K562 (cell line): Measurements from ENCODE around the gene PALLD. TPM values are rescaled to one million over a fixed set of nuclear protein-coding genes. Genes with fewer than 3 reads are reported as not detected.

ENCODE experiments used
- ATAC-seq: fragments of 200-7000 bp; cut with Tn5 transposase; 3 replicates; pipeline ENCODE4 v1.9.1; 2020; ENCODE audit warnings: moderate library complexity
- BruUV-seq: library from RNA; stranded (reverse); fragments of 400-500 nt; replicated peaks from 2 replicates; lab custom pipeline; 2021; lab: Mats Ljungman, UMichigan
- CTCF ChIA-PET: fragments of 300-600 bp; formaldehyde crosslinking; extraction: SDS; loops from one replicate; lab custom pipeline; 2021; ENCODE audit warnings: low intra/inter-chr PET ratio; lab: Yijun Ruan, JAX
- POLR2A ChIA-PET: fragments of 300-600, 350-650 bp; sonication (Branson Sonifier 250); formaldehyde crosslinking; extraction: SDS; loops from one replicate; lab custom pipeline; 2021; ENCODE audit warnings: antibody characterized with exemption, inconsistent platforms; lab: Yijun Ruan, JAX
- DNase-seq, 4 experiments: peaks; one replicate each; pipeline versions ENCODE4 v3.0.0 to v3.0.0-alpha.2; 2011 to 2018; ENCODE audit warnings: low spot score in 3 of 4, mixed read lengths in 3 of 4; ENCODE audit errors: extremely low read depth in 1 of 4
- FAIRE-seq: peaks from 2 replicates; lab custom pipeline; 2011; peaks lifted over from hg19 to GRCh38; lab: Jason Lieb, UNC
- H2AFZ ChIP-seq: 2 replicates; pipeline ENCODE4 v1.6.0; 2011; ENCODE audit warnings: low read depth, low read length, control low read depth, inconsistent platforms
- H3K27ac ChIP-seq: fragments of 200-600 bp; 3 replicates; pipeline ENCODE4 v1.8.0; 2011; ENCODE audit warnings: low read depth, mild to moderate bottlenecking, control low read depth, inconsistent platforms, low read length, moderate library complexity, mixed read lengths; ENCODE audit errors: extremely low read depth
- H3K27me3 ChIP-seq, 2 experiments: fragments of 300-600 bp in 1 of 2; 2 replicates in 1 of 2; 3 replicates in 1 of 2; pipeline versions ENCODE4 v1.6.0 to v1.8.0; 2011; ENCODE audit warnings: inconsistent platforms in 2 of 2, low read length in 2 of 2, mild to moderate bottlenecking in 1 of 2, mixed read lengths in 1 of 2, moderate library complexity in 1 of 2; ENCODE audit not compliant: control insufficient read depth in 2 of 2, insufficient read depth in 2 of 2
- H3K36me3 ChIP-seq: fragments of 300-600 bp; 3 replicates; pipeline ENCODE4 v1.8.0; 2011; ENCODE audit warnings: mild to moderate bottlenecking, low read length, inconsistent platforms; ENCODE audit not compliant: control insufficient read depth, insufficient read depth
- H3K4me1 ChIP-seq, 2 experiments: fragments of 200-600 bp in 1 of 2; replicated peaks in 1 of 2; 2 replicates in 1 of 2; 3 replicates in 1 of 2; pipeline versions ENCODE4 v1.5.1 to v1.8.0; 2011; ENCODE audit warnings: inconsistent platforms in 2 of 2, low read length in 2 of 2, mild to moderate bottlenecking in 1 of 2, mixed read lengths in 1 of 2, moderate library complexity in 1 of 2; ENCODE audit not compliant: control insufficient read depth in 2 of 2, insufficient read depth in 2 of 2
- H3K4me2 ChIP-seq: 2 replicates; pipeline ENCODE4 v1.6.1; 2011; ENCODE audit warnings: low read length, control low read depth, inconsistent platforms, mixed read lengths; ENCODE audit not compliant: insufficient read depth
- H3K4me3 ChIP-seq: fragments of 200-600 bp; sonication (generic), shearing (Covaris generic); 2 replicates; pipeline ENCODE4 v1.5.1; 2016; ENCODE audit warnings: control low read depth, inconsistent platforms
- H3K79me2 ChIP-seq: fragments of 200-600 bp; 3 replicates; pipeline ENCODE4 v1.8.0; 2011; ENCODE audit warnings: low read length, inconsistent platforms; ENCODE audit not compliant: control insufficient read depth, insufficient read depth
- H3K9ac ChIP-seq, 2 experiments: 2 replicates each; pipeline versions ENCODE4 v1.6.0 to v1.6.1; 2011; ENCODE audit warnings: low read depth in 2 of 2, low read length in 2 of 2, control low read depth in 1 of 2, inconsistent platforms in 1 of 2, mild to moderate bottlenecking in 1 of 2, mixed read lengths in 1 of 2; ENCODE audit not compliant: insufficient read depth in 1 of 2
- H3K9me1 ChIP-seq: one replicate; pipeline ENCODE4 v1.6.0; 2011; ENCODE audit warnings: inconsistent platforms, mild to moderate bottlenecking, low read length, moderate library complexity; ENCODE audit not compliant: control insufficient read depth, insufficient read depth
- H3K9me3 ChIP-seq: replicated peaks from 2 replicates; pipeline ENCODE4 v1.5.1; 2011; ENCODE audit warnings: low read depth, low read length, inconsistent platforms; ENCODE audit not compliant: control insufficient read depth, insufficient read depth
- H4K20me1 ChIP-seq: replicated peaks from 2 replicates; pipeline ENCODE4 v1.6.1; 2011; ENCODE audit warnings: low read length, inconsistent platforms, mixed read lengths; ENCODE audit not compliant: control insufficient read depth, insufficient read depth
- AFF4 ChIP-seq: sonication (generic); formaldehyde crosslinking; IDR thresholded peaks from 2 replicates; pipeline ENCODE4 v1.8.0; 2023; ENCODE audit warnings: mild to moderate bottlenecking, missing genetic modification reagents
- CHD7 ChIP-seq: fragments of 200-600 bp; sonication (generic); IDR thresholded peaks from one replicate; pipeline ENCODE4 v1.6.1; 2012; ENCODE audit warnings: mild to moderate bottlenecking, low read depth, low read length, inconsistent platforms
- HDAC8 ChIP-seq: fragments of 450-650 bp; IDR thresholded peaks from 2 replicates; pipeline ENCODE4 v1.6.1; 2016; ENCODE audit warnings: mild to moderate bottlenecking, missing genetic modification characterization, moderate library complexity, missing compliant biosample characterization
- NR2C1 ChIP-seq, 2 experiments: fragments of 450-650 bp; IDR thresholded peaks; 2 replicates each; pipeline ENCODE4 v1.6.1; 2017; ENCODE audit warnings: mild to moderate bottlenecking in 2 of 2, antibody characterized with exemption in 1 of 2, inconsistent platforms in 1 of 2, missing compliant biosample characterization in 1 of 2, missing genetic modification characterization in 1 of 2
- RBM39 ChIP-seq: fragments of 200-400 bp; formaldehyde crosslinking; optimal IDR thresholded peaks from 2 replicates; pipeline ENCODE3; 2018; ENCODE audit warnings: low read depth, low read length
- TAF15 ChIP-seq: fragments of 200-400 bp; formaldehyde crosslinking; IDR thresholded peaks from 2 replicates; pipeline ENCODE4 v1.6.1; 2017; ENCODE audit warnings: mild to moderate bottlenecking, low read depth, low read length, moderate library complexity
- ZC3H4 ChIP-seq: sonication (generic); formaldehyde crosslinking; IDR thresholded peaks from 2 replicates; pipeline ENCODE4 v1.9.0; 2021; ENCODE audit warnings: missing genetic modification reagents, borderline replicate concordance
- WGBS: fragments of 100-300 bp; shearing (Covaris generic); methylation state at CpG from one replicate; pipeline ENCODE4 v1.1.6; 2016; ENCODE audit warnings: low coverage, mixed read lengths; ENCODE audit not compliant: insufficient coverage; ENCODE audit errors: missing lambda C conversion rate; 5-methylcytosine and 5-hydroxymethylcytosine counted together
- in situ Hi-C: fragments of 300-500 bp; cut with MboI; formaldehyde crosslinking; loops from 4 replicates; pipeline ENCODE4 v1.15.0; 2018; ENCODE audit warnings: inconsistent platforms, mixed read lengths
- intact Hi-C: fragments of 100-400 bp; cut with micrococcal nuclease; formaldehyde crosslinking; loops from 2 replicates; pipeline ENCODE4 v1.14.2; 2022
- polyA plus RNA-seq, 8 experiments: library from polyadenylated mRNA; depleted of rRNA in 4 of 8; stranded (reverse) in 5 of 8; unstranded in 3 of 8; fragments of >200 nt; fragmentation: Nextera tagmentation in 2 of 8; fragmentation: Illumina TruSeq in 1 of 8; extraction: Ambion mirVana in 2 of 8; extraction: Trizol in 1 of 8; gene quantifications; 2 replicates each; pipeline versions ENCODE4 v1.2.1 to v1.2.3, GENCODE V29; 2011 to 2014; ENCODE audit warnings: inconsistent platforms in 1 of 8, missing spikeins in 1 of 8
- total RNA-seq, 7 experiments: library from RNA; depleted of rRNA in 6 of 7; stranded (reverse); fragments of >200 nt in 6 of 7; fragmentation: Illumina TruSeq in 2 of 7; extraction: Trizol in 2 of 7; gene quantifications; 2 replicates each; pipeline versions ENCODE4 v1.2.1 to v1.2.3, GENCODE V29; 2011 to 2021; ENCODE audit warnings: low replicate concordance in 1 of 7

The PALLD gene
- total and polyA plus RNA-seq, 9 of the 15 experiments (the other 6 are each of a cell fraction or from before 2014, with no cell fraction given): 0.01 to 0.35 (median 0.06) TPM; not detected in 3

- 0% methylated on average over 5 of the region's 5 CpGs for WGBS
- Histone ChIP-seq H3K9me1 (no peaks in the 10 kb centered on the region), H3K27me3 (no peaks in the 10 kb centered on the region; a peak in 1 of 5 replicates), H3K4me1 (no peaks in the 10 kb centered on the region), H3K4me3 (no peak overlapping the region), H3K27ac (no peak overlapping the region), H3K36me3 (no peaks in the 10 kb centered on the region), H2AFZ (no peak overlapping the region), H3K4me2 (no peak overlapping the region), H3K9me3 (no peaks in the 10 kb centered on the region), H3K79me2 (no peaks in the 10 kb centered on the region), H3K9ac (no peak overlapping the region), H4K20me1 (no peaks in the 10 kb centered on the region)
- no peak for DNase-seq
- no peak for FAIRE-seq
- no TSS peak for BruUV-seq
- in situ Hi-C loops: no loop called here
- ATAC-seq: no peak
- ChIA-PET CTCF (no interaction called here), POLR2A (no interaction called here)
- intact Hi-C loops: no loop called here
- TF ChIP-seq TAF15 (no peak), AFF4 (CRISPR knock-in tag) (no peak), ZC3H4 (no peak), HDAC8 (tag) (no peak), CHD7 (no peak), NR2C1 (IDR thresholded peaks at IDR 0.05) (no peak), NR2C1 (tag; IDR thresholded peaks at IDR 0.05) (no peak), RBM39 (no peak)
These were observed 125.7 kb downstream of the PALLD start for GRCh38 chr4:168622600-168622999.
